Activated gamma-delta T cell treated with anti-CD3 and anti-CD28 coated beads, Interleukin-2, amount 50 U/mL, for 16 hours (primary cell): ENCODE data around the gene SPAG16.
"Not testable (repeated sequence)": the region's sequence is repeated elsewhere in the genome, so short reads cannot be mapped to it uniquely, and the experiment has no call there.

ENCODE experiments used
- DNase-seq: peaks from one replicate; pipeline ENCODE4 v3.0.0-alpha.2; 2020; ENCODE audit warnings: low read depth

The SPAG16 gene

GRCh38 chr2:213545481-213545880 is 261.2 kb downstream of the SPAG16 start:
- no peak for DNase-seq

GRCh38 chr2:213545964-213546475 is 261.8 kb downstream of the SPAG16 start:
- DNase-seq = no peak

GRCh38 chr2:213551526-213551925 is 267.3 kb downstream of the SPAG16 start:
- DNase-seq = no peak

- DNase-seq = no peak
These were observed 274.8 kb downstream of the SPAG16 start for GRCh38 chr2:213559053-213559452.

DNA sequence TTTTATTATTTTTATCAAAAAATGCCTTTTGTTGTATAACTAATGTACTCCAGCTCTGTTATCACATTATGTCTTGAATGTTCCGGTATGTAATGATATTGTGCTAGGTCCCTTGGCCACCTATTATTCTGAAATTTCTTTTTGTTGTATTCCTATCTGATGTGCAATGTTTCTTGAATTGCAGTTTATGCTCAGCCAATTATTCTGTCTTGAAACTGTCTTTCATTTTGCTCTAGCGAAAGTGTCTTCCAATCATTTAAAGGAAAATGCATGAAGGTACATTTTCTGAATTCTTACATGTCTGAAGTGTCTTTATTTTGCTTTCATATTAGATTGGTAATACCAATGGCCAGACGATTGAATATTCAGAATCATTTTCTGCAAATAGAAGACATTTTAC is 277.5 kb downstream of the SPAG16 start:
- DNase-seq = no peak

- no peak for DNase-seq
These were observed 278.4 kb downstream of the SPAG16 start for GRCh38 chr2:213562539-213563180.

DNA sequence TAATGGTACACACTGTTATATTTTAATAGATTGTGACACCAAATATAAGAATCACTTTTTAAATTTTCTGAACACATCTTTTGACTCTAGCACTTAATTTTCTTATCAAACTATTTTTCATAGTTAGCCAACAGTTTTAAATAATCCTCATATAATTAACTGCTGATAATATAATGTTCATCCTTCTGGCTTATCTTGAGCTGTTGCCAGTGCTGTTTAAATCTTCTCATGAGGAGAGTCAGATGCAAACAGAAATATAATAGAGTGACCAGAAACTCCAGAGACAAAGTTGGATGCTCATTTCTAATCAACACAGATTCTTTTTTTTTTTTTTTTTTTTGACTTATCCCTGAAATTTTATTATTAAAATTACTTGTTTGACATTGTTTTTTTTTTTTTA is 282.6 kb downstream of the SPAG16 start:
- no peak for DNase-seq

- DNase-seq = no peak
These were observed 325.4 kb downstream of the SPAG16 start for GRCh38 chr2:213609570-213610170.

DNA sequence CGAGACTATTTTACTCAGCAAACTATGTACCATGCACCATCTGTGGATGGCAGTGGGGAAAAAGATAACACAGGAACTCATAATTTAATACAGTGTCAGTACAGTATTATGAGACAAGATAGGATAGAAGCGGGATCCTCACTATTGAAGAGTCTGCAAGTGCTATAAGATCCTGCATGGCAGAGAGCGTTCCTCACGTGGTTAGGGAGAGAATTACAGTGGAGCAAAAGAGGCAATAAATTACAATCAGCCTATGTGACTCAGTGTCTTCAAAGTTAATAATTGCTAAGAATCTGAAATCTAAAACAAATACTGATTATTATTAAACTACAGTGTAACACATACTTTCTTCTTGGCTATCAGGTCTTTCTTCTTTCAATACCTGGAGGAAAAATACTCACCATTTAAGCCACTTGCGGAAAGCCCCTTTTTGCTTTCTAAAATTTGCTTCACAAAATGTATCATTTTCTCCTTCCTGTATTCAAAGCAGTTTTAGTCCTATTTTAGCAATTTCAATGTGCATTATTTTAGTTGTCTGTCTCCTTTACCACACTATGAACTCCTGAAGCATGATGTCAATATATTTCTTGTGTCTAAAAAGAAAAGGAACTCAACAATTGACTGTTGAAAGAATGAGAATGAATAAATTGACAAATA is 342.9 kb downstream of the SPAG16 start:
- DNase-seq = no peak

- DNase-seq = no peak
These were observed 343.7 kb downstream of the SPAG16 start for GRCh38 chr2:213627835-213628460.

- no peak for DNase-seq
These were observed 356.6 kb downstream of the SPAG16 start for GRCh38 chr2:213640738-213641425.

GRCh38 chr2:213644926-213645325 is 360.7 kb downstream of the SPAG16 start:
- DNase-seq = no peak

DNA sequence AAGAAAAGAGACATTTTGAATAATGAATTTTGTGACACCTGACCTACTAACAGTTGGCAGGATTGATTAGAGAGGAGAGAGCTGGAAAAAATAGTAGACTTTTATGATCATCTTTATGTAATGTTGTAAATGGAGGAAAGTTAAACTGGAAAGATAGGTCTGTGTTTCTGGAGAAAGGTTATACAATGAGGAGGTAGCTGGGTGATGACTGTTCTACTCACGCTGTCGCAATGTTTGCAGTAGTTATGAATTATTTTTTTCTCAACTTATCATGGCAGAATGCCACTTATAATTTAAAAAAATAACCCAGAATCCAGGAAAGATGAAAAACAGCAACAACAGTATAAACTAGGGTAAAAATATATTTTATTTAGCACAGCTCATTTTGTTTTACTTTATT is 364.9 kb downstream of the SPAG16 start:
- DNase-seq = no peak

- no peak for DNase-seq
These were observed 380.6 kb downstream of the SPAG16 start for GRCh38 chr2:213664817-213665216.

DNA sequence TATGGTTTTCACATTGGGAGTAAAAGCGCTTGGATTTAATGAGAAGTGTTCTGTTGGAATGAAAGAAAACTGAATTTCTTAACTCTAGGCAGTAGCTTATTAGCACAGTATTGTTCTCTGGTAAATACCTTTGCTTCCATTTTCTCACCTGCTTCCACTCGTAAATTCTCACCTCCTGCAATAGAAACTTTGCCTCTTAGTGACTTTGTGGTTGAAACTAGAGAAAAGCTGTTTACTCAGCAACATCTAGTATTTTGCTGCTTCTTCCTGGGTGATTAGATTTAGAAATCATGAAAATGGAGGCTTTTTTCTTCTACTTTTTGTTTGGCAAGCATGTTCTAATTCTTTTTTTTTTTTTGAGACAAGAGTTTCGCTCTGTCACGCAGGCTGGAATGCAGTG is 385.4 kb downstream of the SPAG16 start:
- DNase-seq = no peak

DNA sequence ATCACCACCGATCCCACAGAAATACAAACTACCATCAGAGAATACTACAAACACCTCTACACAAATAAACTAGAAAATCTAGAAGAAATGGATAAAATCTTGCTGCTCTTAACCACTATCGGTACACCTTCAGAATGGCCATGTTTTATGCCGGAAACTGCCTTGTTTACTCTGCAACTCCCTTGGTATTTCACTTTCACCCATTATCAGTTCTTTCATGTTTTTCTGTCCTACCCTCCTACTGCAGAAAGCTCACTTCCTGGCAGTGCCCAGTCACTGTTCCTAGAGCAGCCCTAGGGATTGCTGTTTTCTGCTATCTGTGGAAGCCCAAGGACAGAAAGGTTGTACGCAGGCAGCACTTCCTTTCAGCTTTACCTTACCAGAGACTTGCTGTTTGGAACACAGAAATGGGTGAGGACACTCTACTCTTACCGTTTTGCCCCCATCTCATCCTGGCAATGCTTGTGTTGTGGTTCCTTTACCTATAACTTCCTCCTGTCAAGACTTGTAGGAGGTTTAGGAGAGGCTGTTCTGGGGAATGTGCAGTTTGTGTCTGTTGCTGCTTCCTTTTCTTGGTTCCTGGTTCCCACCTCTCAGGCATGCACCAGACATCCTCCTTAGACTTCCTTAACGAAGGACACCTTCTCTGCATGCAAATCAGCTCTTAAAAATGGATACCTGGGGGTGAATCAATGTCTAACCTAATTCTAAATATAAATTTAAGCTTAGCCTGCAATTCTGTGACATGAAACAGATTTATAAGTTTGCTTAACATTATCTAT is 394.4 kb downstream of the SPAG16 start:
- no peak for DNase-seq

GRCh38 chr2:213679894-213680293 is 395.6 kb downstream of the SPAG16 start:
- no peak for DNase-seq

- no peak for DNase-seq
These were observed 398.0 kb downstream of the SPAG16 start for GRCh38 chr2:213682276-213682675.

- DNase-seq = no peak
These were observed 403.9 kb downstream of the SPAG16 start for GRCh38 chr2:213688133-213688532.

DNA sequence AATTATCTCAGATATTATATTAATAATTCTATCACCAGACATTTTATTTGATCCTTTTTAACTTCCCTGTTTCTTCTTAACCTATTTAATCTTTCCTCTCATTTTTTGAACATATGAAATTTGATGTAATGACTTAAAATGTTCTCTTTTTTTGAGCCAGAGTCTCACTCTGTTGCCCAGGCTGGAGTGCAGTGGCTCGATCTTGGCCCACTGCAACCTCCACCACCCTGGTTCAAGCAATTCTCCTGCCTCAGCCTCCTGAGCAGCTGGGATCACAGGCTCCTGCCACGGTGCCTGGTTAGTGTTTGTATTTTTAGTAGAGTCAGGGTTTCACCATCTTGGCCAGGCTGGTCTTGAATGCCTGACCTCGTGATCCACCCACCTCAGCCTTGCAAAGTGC is 404.6 kb downstream of the SPAG16 start:
- DNase-seq = not testable (repeated sequence)

DNA sequence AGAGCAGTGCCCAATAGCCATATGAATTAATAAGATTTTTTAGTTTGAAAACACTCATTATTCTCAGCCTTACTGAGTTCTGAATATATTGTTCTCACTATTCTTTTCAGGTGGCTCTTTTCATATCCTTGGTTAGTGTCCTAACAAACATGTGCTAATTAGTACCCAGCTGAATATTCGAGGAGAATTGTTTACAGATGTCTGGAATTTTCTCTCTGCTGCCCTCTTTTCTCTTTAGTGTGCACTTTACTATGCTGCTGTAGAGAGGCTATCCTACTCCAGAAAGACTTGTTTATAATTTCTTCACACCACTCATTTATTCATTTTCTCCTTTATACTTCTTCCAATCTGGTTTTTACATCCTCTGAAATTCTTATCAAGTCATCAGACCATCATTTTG is 405.3 kb downstream of the SPAG16 start:
- DNase-seq = no peak

GRCh38 chr2:213691351-213691750 is 407.1 kb downstream of the SPAG16 start:
- no peak for DNase-seq
